ENCODE measurements around the gene SRPX.

SRPX gene

DNA sequence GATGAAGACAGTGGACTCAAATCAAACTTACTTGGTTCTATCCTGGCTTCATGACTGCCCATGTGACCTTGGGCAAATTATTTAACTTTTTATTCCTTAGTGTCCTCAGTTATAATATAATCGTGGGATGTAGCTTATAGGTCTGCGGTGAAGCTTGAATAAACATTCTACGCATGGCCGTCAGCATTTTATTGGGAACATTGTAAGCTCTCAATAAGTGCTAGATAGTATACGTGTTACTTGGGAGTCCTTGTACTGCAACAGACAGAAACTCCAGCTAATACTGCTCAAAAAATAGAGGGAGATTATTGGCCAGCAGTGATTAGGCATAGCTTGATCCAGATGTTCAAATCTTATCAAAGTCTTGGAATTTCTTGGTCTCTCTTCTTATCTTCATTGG, 109.5 kb downstream of the SRPX start:
- H3K27ac ChIP-seq = peak overlapping the region; percentile 33; the same call in 1 of the 2 replicates
- no peak for TF ChIP-seq ZFX (IDR thresholded peaks at IDR 0.05)

- no peak overlapping the region for H3K27ac ChIP-seq
- TF ChIP-seq ZFX (IDR thresholded peaks at IDR 0.05) = no peak
- no peak for TF ChIP-seq CTCF (conservative IDR thresholded peaks at IDR 0.05)
Observed at GRCh38 chrX:38110231-38110630, 110.4 kb downstream of the SRPX start.

DNA sequence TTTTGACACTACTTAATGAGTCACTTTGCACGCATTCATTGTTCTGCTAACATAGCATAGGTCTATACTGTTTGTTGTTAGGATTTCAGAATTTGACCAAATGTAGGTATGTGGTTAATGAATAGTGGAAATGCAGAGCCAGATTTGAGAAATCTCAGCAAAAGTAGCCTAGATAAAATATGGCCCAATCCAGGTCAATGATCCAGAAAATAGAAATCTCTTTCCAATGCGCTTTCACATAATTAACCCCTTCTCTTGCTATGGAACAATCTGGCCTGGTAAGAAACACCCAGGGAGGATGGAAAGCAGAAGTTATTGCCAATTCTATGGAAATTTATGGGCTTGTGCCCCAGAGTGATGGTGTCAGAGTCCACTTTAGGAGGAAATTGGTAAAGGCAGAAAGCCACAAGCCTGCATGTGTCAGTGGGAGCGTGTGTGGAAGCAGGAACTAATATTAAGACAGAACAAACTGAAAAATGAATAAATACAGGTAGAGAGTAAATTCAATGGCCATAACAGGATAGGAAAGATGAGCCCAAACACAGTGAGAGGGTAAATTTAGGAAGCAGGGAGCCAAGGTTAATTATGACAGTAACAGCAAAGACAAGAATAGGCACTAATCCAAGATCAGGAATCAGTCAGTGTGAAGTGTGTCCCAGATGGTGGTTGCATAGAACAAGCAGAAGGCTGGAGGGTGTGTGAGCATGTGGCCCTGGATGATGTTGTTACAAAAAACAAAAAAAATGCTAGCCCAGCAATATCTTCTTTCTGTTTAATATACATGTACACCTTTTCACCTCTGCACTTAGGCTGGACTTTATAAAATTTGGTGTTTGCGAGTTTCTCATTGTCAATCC, 111.4 kb downstream of the SRPX start:
- TF ChIP-seq ZFX (IDR thresholded peaks at IDR 0.05) (no peak), CTCF (conservative IDR thresholded peaks at IDR 0.05) (no peak)
- H3K27ac ChIP-seq = no peak overlapping the region

GRCh38 chrX:38108364-38108763, 112.3 kb downstream of the SRPX start:
- H3K27ac ChIP-seq = no peak overlapping the region
- TF ChIP-seq CTCF (conservative IDR thresholded peaks at IDR 0.05) (no peak), ZFX (IDR thresholded peaks at IDR 0.05) (no peak)

- no peak for TF ChIP-seq CTCF (conservative IDR thresholded peaks at IDR 0.05)
Observed at GRCh38 chrX:38106991-38107655, 113.5 kb downstream of the SRPX start.

DNA sequence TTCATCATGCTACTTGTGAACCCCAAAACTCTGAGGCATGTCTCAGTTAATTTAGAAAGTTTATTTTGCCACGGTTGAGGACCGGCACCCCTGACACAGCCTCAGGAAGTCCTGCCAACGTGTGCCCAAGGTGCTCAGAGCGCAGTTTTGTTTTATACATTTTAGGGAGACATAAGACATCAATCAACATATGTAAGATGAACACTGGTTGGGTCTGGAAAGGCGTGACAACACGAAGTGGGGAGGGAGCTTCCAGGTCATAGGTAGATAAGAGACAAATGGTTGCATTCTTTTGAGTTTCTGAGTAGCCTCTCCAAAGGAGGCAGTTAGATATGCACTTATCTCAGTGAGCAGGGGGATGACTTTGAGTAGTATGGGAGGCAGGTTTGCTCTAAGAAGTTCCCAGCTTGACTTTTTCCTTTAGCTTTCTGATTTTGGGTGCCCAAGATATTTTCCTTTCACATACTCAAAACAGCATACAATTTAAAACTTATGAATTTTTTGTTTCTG, 115.4 kb downstream of the SRPX start:
- no peak overlapping the region for H3K27ac ChIP-seq
- TF ChIP-seq ZFX (IDR thresholded peaks at IDR 0.05) (no peak), CTCF (conservative IDR thresholded peaks at IDR 0.05) (no peak)

More at GRCh38 chrX:38106991-38107655, 113.5 kb downstream of the SRPX start:
- no peak overlapping the region for H3K27ac ChIP-seq

DNA sequence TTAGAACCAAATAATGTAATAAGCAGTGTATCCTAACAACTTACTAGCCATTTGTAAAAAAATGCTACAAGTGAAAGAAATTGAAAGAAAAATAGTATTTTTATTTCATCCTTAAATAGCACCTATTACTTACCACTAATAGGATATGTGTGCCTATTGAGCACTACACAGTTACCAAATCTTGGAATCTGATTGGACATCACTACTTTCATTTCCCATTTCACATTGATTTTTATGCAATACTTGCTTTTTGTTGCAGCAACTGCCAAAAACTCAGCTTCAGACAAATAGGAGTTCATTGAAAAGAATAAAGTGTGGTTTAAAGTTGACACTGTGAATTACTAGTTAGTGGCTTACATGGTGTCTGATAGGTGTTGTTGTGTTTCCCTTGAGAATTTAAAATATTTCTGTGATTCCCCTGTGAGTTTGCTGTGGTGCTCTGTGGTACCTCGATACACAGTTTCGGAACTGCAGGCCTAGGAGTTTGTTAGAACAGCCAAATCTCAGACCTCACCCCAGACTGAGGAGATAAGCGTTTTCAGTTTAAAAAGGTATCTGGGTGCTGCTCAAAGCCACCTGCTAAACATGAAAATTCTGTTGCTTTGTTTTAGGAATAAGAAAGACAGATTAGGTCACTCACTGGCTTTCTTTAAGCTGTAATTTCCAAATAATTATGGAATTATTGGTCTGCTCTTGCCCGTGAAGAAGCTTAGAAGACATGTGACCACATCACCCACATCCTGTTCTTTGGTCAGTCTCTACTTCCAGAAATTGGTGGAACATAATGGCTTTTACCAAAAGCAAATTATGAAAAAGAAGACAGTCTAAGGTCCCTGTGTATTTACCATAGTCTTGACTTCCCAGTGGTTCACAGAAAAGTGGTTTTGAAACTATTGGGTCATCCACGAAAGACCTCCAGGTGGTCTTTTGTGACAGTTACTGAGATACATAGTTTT, 116.5 kb downstream of the SRPX start:
- TF ChIP-seq CTCF (conservative IDR thresholded peaks at IDR 0.05) (no peak), ZFX (IDR thresholded peaks at IDR 0.05) (no peak)
- no peak overlapping the region for H3K27ac ChIP-seq
